MCF 10A (cell line): ENCODE measurements around the gene NAA60. TPM values are rescaled to one million over a fixed set of nuclear protein-coding genes. Genes with fewer than 3 reads are reported as not detected.

Experiments used
- BruUV-seq: library from RNA; stranded (reverse); fragments of 400-500 nt; replicated peaks from 2 replicates; lab custom pipeline; 2021; lab: Mats Ljungman, UMichigan
- CTCF ChIA-PET: fragments of 300-600 bp; sonication (Branson Sonifier 250); formaldehyde crosslinking; extraction: SDS; loops from one replicate; lab custom pipeline; 2021; ENCODE audit warnings: antibody characterized with exemption, inconsistent platforms; lab: Yijun Ruan, JAX
- POLR2A ChIA-PET: fragments of 300-600, 350-650 bp; sonication (Branson Sonifier 250); formaldehyde crosslinking; extraction: SDS; loops from one replicate; lab custom pipeline; 2020; ENCODE audit warnings: antibody characterized with exemption, inconsistent platforms; lab: Yijun Ruan, JAX
- DNase-seq: peaks from one replicate; pipeline ENCODE4 v3.0.0-alpha.2; 2018; ENCODE audit not compliant: unreplicated experiment
- H3K27ac Mint-ChIP-seq: one replicate; pipeline ENCODE4 v1.8.0; 2022; ENCODE audit warnings: mild to moderate bottlenecking, low read depth, mixed read lengths; ENCODE audit not compliant: unreplicated experiment
- H3K27me3 Mint-ChIP-seq: one replicate; pipeline ENCODE4 v1.8.0; 2022; ENCODE audit warnings: mixed read lengths; ENCODE audit not compliant: insufficient read depth, unreplicated experiment
- H3K36me3 Mint-ChIP-seq: one replicate; pipeline ENCODE4 v1.8.0; 2022; ENCODE audit warnings: mild to moderate bottlenecking, moderate library complexity, mixed read lengths; ENCODE audit not compliant: insufficient read depth, unreplicated experiment
- H3K4me1 Mint-ChIP-seq: one replicate; pipeline ENCODE4 v1.8.0; 2022; ENCODE audit warnings: mixed read lengths; ENCODE audit not compliant: insufficient read depth, unreplicated experiment
- H3K4me3 Mint-ChIP-seq: one replicate; pipeline ENCODE4 v1.8.0; 2022; ENCODE audit warnings: mild to moderate bottlenecking, moderate library complexity, mixed read lengths; ENCODE audit not compliant: unreplicated experiment
- H3K9me3 Mint-ChIP-seq: one replicate; pipeline ENCODE4 v1.8.0; 2022; ENCODE audit warnings: mixed read lengths; ENCODE audit not compliant: unreplicated experiment
- CTCF ChIP-seq: fragments of 200-600 bp; IDR thresholded peaks from one replicate; pipeline ENCODE4 v1.8.0; 2022; ENCODE audit warnings: antibody characterized with exemption, mild to moderate bottlenecking; ENCODE audit not compliant: unreplicated experiment
- intact Hi-C: fragments of 100-400 bp; cut with micrococcal nuclease; formaldehyde crosslinking; loops from 2 replicates; pipeline ENCODE4 v1.14.1; 2022
- total RNA-seq: library from RNA; stranded (reverse); gene quantifications from 2 replicates; pipeline ENCODE4 v1.2.3, GENCODE V29; 2022

The NAA60 gene
- total RNA-seq, 1 experiment from 2014 or later = 38.6 TPM

GRCh38 chr16:3529175-3529574, 85.7 kb downstream of the NAA60 start:
- Mint-ChIP-seq H3K36me3 (peaks cover 80% of the 10 kb centered on the region), H3K4me3 (no peak overlapping the region), H3K27ac (no peak overlapping the region), H3K4me1 (no peaks in the 10 kb centered on the region), H3K9me3 (no peaks in the 10 kb centered on the region), H3K27me3 (no peaks in the 10 kb centered on the region)
- no peak for DNase-seq
- ChIA-PET POLR2A (no interaction called here), CTCF (interaction anchor here (0.7 kb wide), 1 partner anchor 1837 kb away, joined by 3 read pairs; no protein-coding TSS in a partner anchor)
- no peak for TF ChIP-seq CTCF
- no TSS peak for BruUV-seq
- intact Hi-C loops = no loop called here

- no peak for TF ChIP-seq CTCF
- intact Hi-C loops = no loop called here
- H3K4me3 Mint-ChIP-seq = no peak overlapping the region
- no peaks in the 10 kb centered on the region for H3K27me3 Mint-ChIP-seq
- ChIA-PET CTCF (interaction anchor here (0.6 to 0.7 kb wide), 2 partner anchors 139 to 143 kb away, joined by 3 to 4 read pairs; no protein-coding TSS in a partner anchor), POLR2A (no interaction called here)
- DNase-seq = no peak
- no TSS peak for BruUV-seq
- H3K27ac Mint-ChIP-seq = no peak overlapping the region
- H3K4me1 Mint-ChIP-seq = no peaks in the 10 kb centered on the region
- H3K9me3 Mint-ChIP-seq = no peaks in the 10 kb centered on the region
- peaks cover 79% of the 10 kb centered on the region for H3K36me3 Mint-ChIP-seq
Measured at GRCh38 chr16:3530371-3530914, 87.0 kb downstream of the NAA60 start.

GRCh38 chr16:3532741-3533140, 89.3 kb downstream of the NAA60 start:
- H3K4me1 Mint-ChIP-seq = no peaks in the 10 kb centered on the region
- no peak for DNase-seq
- CTCF ChIA-PET = no interaction called here
- H3K9me3 Mint-ChIP-seq = no peaks in the 10 kb centered on the region
- no peaks in the 10 kb centered on the region for H3K27me3 Mint-ChIP-seq
- H3K36me3 Mint-ChIP-seq = peaks cover 72% of the 10 kb centered on the region
- POLR2A ChIA-PET = no interaction called here
- BruUV-seq = no TSS peak
- H3K4me3 Mint-ChIP-seq = no peak overlapping the region
- H3K27ac Mint-ChIP-seq = no peak overlapping the region
- TF ChIP-seq CTCF = no peak
- intact Hi-C loops = no loop called here

- BruUV-seq = no TSS peak
- Mint-ChIP-seq H3K36me3 (peaks cover 63% of the 10 kb centered on the region), H3K4me3 (no peak overlapping the region), H3K27me3 (no peaks in the 10 kb centered on the region), H3K27ac (no peak overlapping the region), H3K9me3 (no peaks in the 10 kb centered on the region), H3K4me1 (no peaks in the 10 kb centered on the region)
- ChIA-PET CTCF (no interaction called here), POLR2A (no interaction called here)
- DNase-seq = no peak
- no peak for TF ChIP-seq CTCF
- intact Hi-C loops = no loop called here
Measured at GRCh38 chr16:3534126-3534525, 90.6 kb downstream of the NAA60 start.
